H4 (cell line): ENCODE measurements around the gene MCTP1. TPM values are rescaled to one million over a fixed set of nuclear protein-coding genes. Genes with fewer than 3 reads are reported as not detected.
"Not testable (repeated sequence)": the region's sequence is repeated elsewhere in the genome, so short reads cannot be mapped to it uniquely, and the experiment has no call there.

ENCODE experiments used
- DNase-seq: peaks from one replicate; pipeline ENCODE4 v3.0.0-alpha.2; 2015; ENCODE audit warnings: low spot score
- total RNA-seq: library from RNA; depleted of rRNA; stranded (reverse); fragments of >200 nt; shearing (Covaris generic); gene quantifications from 2 replicates; pipeline ENCODE4 v1.2.3, GENCODE V29; 2014

The MCTP1 gene
- total RNA-seq, 1 experiment from 2014 or later, result 6.5 TPM

- not testable (repeated sequence) for DNase-seq
Measured at GRCh38 chr5:94959279-94959678, 325.6 kb downstream of the MCTP1 start.

- DNase-seq, result no peak
Measured at GRCh38 chr5:94945656-94946055, 339.2 kb downstream of the MCTP1 start.

GRCh38 chr5:94944160-94944559, 340.7 kb downstream of the MCTP1 start:
- DNase-seq, result no peak

GRCh38 chr5:94941122-94941755, 343.7 kb downstream of the MCTP1 start:
- no peak for DNase-seq

- no peak for DNase-seq
Measured at GRCh38 chr5:94932259-94932658, 352.6 kb downstream of the MCTP1 start.

GRCh38 chr5:94928891-94929290, 356.0 kb downstream of the MCTP1 start:
- no peak for DNase-seq

GRCh38 chr5:94920570-94920969, 364.3 kb downstream of the MCTP1 start:
- no peak for DNase-seq

- DNase-seq, result no peak
Measured at GRCh38 chr5:94916619-94917018, 368.3 kb downstream of the MCTP1 start.

- no peak for DNase-seq
Measured at GRCh38 chr5:94911276-94911675, 373.6 kb downstream of the MCTP1 start.

- DNase-seq, result no peak
Measured at GRCh38 chr5:94910721-94911120, 374.2 kb downstream of the MCTP1 start.

- peak; percentile 19 for DNase-seq
Measured at GRCh38 chr5:94908889-94909480, 375.9 kb downstream of the MCTP1 start.

- DNase-seq, result no peak
Measured at GRCh38 chr5:94906750-94907149, 378.1 kb downstream of the MCTP1 start.

GRCh38 chr5:94903726-94904125, 381.2 kb downstream of the MCTP1 start:
- DNase-seq, result no peak

GRCh38 chr5:94901191-94901979, 383.5 kb downstream of the MCTP1 start:
- DNase-seq, result peak; percentile 21

- no peak for DNase-seq
Measured at GRCh38 chr5:94900006-94900505, 384.8 kb downstream of the MCTP1 start.

- no peak for DNase-seq
Measured at GRCh38 chr5:94893412-94894135, 391.3 kb downstream of the MCTP1 start.

GRCh38 chr5:94891972-94892371, 392.9 kb downstream of the MCTP1 start:
- DNase-seq, result no peak

GRCh38 chr5:94891565-94891964, 393.3 kb downstream of the MCTP1 start:
- no peak for DNase-seq

- DNase-seq, result no peak
Measured at GRCh38 chr5:94890907-94891306, 394.0 kb downstream of the MCTP1 start.

- DNase-seq, result no peak
Measured at GRCh38 chr5:94888674-94889073, 396.2 kb downstream of the MCTP1 start.

- no peak for DNase-seq
Measured at GRCh38 chr5:94885931-94886330, 399.0 kb downstream of the MCTP1 start.

- no peak for DNase-seq
Measured at GRCh38 chr5:94884311-94884710, 400.6 kb downstream of the MCTP1 start.
